Fibroblast of pulmonary artery (primary cell): ENCODE measurements around the gene ACTRT2.

Experiments
- DNase-seq: peaks from one replicate; pipeline ENCODE4 v3.0.0-alpha.2; 2010; ENCODE audit warnings: low read depth
- H3K4me3 ChIP-seq: replicated peaks from 2 replicates; pipeline ENCODE4 v1.5.1; 2011; ENCODE audit warnings: low read depth, mild to moderate bottlenecking, control low read depth, low read length, moderate library complexity
- TF ChIP-seq, protein P1 (sequence below): IDR thresholded peaks from 2 replicates; pipeline ENCODE4 v1.5.1; 2011; ENCODE audit warnings: mild to moderate bottlenecking, control low read depth, low read length, inconsistent platforms; ENCODE audit errors: missing control alignments

ACTRT2 gene

GRCh38 chr1:3024019-3024418 lies 2.8 kb downstream of the ACTRT2 start:
- TF ChIP-seq, protein P1, sequence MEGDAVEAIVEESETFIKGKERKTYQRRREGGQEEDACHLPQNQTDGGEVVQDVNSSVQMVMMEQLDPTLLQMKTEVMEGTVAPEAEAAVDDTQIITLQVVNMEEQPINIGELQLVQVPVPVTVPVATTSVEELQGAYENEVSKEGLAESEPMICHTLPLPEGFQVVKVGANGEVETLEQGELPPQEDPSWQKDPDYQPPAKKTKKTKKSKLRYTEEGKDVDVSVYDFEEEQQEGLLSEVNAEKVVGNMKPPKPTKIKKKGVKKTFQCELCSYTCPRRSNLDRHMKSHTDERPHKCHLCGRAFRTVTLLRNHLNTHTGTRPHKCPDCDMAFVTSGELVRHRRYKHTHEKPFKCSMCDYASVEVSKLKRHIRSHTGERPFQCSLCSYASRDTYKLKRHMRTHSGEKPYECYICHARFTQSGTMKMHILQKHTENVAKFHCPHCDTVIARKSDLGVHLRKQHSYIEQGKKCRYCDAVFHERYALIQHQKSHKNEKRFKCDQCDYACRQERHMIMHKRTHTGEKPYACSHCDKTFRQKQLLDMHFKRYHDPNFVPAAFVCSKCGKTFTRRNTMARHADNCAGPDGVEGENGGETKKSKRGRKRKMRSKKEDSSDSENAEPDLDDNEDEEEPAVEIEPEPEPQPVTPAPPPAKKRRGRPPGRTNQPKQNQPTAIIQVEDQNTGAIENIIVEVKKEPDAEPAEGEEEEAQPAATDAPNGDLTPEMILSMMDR: no peak
- DNase-seq: no peak
- no peak overlapping the region for H3K4me3 ChIP-seq

DNA sequence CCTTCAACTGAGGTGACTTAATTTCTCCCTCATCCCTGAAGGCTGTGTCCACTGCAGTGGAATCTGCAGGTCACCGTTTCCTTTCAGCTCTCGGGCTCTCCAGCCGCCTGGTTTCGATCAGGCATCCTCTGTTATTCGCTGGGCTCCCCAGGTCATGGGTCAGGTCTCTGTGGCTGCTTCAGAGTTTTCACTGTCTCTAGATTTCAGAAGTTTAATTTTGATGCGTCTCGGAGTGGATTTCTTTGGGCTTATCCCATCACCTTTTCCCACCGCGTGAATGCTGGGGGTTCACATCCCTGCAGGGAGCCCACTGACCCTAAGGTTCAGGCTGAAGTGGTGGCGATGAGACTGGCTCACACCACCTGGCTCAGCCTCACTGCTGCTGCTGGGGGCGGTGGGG lies 3.3 kb downstream of the ACTRT2 start:
- TF ChIP-seq, protein P1: no peak
- no peak overlapping the region for H3K4me3 ChIP-seq
- no peak for DNase-seq

DNA sequence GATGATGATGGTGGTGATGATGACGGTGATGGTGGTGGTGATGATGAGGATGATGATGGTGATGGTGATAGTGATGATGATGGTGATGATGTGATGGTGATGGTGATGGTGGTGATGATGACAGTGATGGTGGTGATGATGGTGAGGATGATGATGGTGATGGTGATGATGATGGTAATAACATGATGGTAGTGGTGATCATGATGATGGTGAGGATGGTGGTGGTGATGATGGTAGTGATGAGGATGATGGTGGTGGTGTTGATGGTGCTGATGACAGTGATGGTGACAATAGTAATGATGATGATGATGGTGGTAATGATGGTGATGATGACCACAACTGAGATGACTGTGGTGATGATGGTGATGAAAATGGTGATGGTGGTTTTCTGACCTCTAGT lies 4.9 kb downstream of the ACTRT2 start:
- TF ChIP-seq, protein P1: no peak
- no peak for DNase-seq

GRCh38 chr1:3026581-3027391 lies 5.5 kb downstream of the ACTRT2 start:
- TF ChIP-seq, protein P1: no peak
- H3K4me3 ChIP-seq: no peak overlapping the region
- no peak for DNase-seq

More for the DNA sequence above, 4.9 kb downstream of the ACTRT2 start:
- no peak overlapping the region for H3K4me3 ChIP-seq

- TF ChIP-seq, protein P1: no peak
- DNase-seq: no peak
These were observed 6.5 kb downstream of the ACTRT2 start for GRCh38 chr1:3027611-3028371.

GRCh38 chr1:3028531-3029282 lies 7.4 kb downstream of the ACTRT2 start:
- TF ChIP-seq, protein P1: no peak
- no peak for DNase-seq

More at GRCh38 chr1:3027611-3028371, 6.5 kb downstream of the ACTRT2 start:
- H3K4me3 ChIP-seq: no peak overlapping the region

More at GRCh38 chr1:3028531-3029282, 7.4 kb downstream of the ACTRT2 start:
- no peak overlapping the region for H3K4me3 ChIP-seq
